HepG2 (cell line): ENCODE data around the gene SUN5.

Experiments used
- EP300 ChIP-seq, 3 experiments: sonication (generic) in 1 of 3; formaldehyde crosslinking in 1 of 3; IDR thresholded peaks; 2 replicates each; pipeline versions ENCODE4 v1.5.1 to v1.6.1; 2011 to 2020; ENCODE audit warnings: low read depth in 2 of 3, low read length in 2 of 3, borderline replicate concordance in 1 of 3, improper control_type of control experiment in 1 of 3, mild to moderate bottlenecking in 1 of 3, missing genetic modification reagents in 1 of 3, moderate library complexity in 1 of 3
- FOXA1 ChIP-seq, 2 experiments: fragments of 450-650 bp in 1 of 2; sonication (generic) in 1 of 2; formaldehyde crosslinking in 1 of 2; IDR thresholded peaks; 2 replicates each; pipeline versions ENCODE4 v1.4.0 to v1.6.1; 2016 to 2020; ENCODE audit warnings: missing genetic modification reagents in 1 of 2
- HNRNPK ChIP-seq: fragments of 200-400 bp; formaldehyde crosslinking; IDR thresholded peaks from 2 replicates; pipeline ENCODE4 v1.6.1; 2018; ENCODE audit warnings: low read length, low read depth, moderate library complexity, mild to moderate bottlenecking; ENCODE audit not compliant: poor library complexity, severe bottlenecking
- PHF5A ChIP-seq: IDR thresholded peaks from one replicate; pipeline ENCODE4 v1.6.1; 2018; ENCODE audit warnings: low read depth, missing genetic modification reagents; ENCODE audit not compliant: unreplicated experiment
- RXRB ChIP-seq: IDR thresholded peaks from 2 replicates; pipeline ENCODE4 v1.6.1; 2016; ENCODE audit warnings: borderline replicate concordance, missing genetic modification reagents, missing compliant biosample characterization
- SIN3A ChIP-seq: IDR thresholded peaks from 2 replicates; pipeline ENCODE4 v1.6.1; 2011; ENCODE audit warnings: low read depth, mild to moderate bottlenecking, control low read depth, low read length, borderline replicate concordance
- SMC3 ChIP-seq: IDR thresholded peaks from 2 replicates; pipeline ENCODE4 v1.6.1; 2011; ENCODE audit warnings: low read length, improper control_type of control experiment
- SRSF9 ChIP-seq: fragments of 200-400 bp; formaldehyde crosslinking; IDR thresholded peaks from 2 replicates; pipeline ENCODE4 v1.6.1; 2018; ENCODE audit warnings: borderline replicate concordance, mild to moderate bottlenecking, low read depth, low read length; ENCODE audit not compliant: insufficient read depth, poor library complexity, severe bottlenecking
- TF ChIP-seq, protein P1 (sequence below): IDR thresholded peaks from 2 replicates; pipeline ENCODE4 v1.4.0; 2020; ENCODE audit warnings: mild to moderate bottlenecking, missing genetic modification reagents
- TF ChIP-seq, protein P2 (sequence below): sonication (generic); formaldehyde crosslinking; IDR thresholded peaks from 2 replicates; pipeline ENCODE4 v1.5.0; 2020; ENCODE audit warnings: mild to moderate bottlenecking, missing genetic modification reagents, moderate library complexity
- TF ChIP-seq, protein P3 (sequence below): sonication (generic); formaldehyde crosslinking; IDR thresholded peaks from 2 replicates; pipeline ENCODE4 v1.5.0; 2020; ENCODE audit warnings: missing genetic modification reagents, mild to moderate bottlenecking, borderline replicate concordance
- TF ChIP-seq, protein P4 (sequence below): sonication (generic); formaldehyde crosslinking; IDR thresholded peaks from 2 replicates; pipeline ENCODE4 v1.8.0; 2022; ENCODE audit warnings: missing genetic modification reagents, mild to moderate bottlenecking, borderline replicate concordance
- TF ChIP-seq, protein P5 (sequence below): IDR thresholded peaks from 2 replicates; pipeline ENCODE4 v1.6.1; 2016; ENCODE audit warnings: missing compliant biosample characterization, missing genetic modification reagents, borderline replicate concordance

DNA sequence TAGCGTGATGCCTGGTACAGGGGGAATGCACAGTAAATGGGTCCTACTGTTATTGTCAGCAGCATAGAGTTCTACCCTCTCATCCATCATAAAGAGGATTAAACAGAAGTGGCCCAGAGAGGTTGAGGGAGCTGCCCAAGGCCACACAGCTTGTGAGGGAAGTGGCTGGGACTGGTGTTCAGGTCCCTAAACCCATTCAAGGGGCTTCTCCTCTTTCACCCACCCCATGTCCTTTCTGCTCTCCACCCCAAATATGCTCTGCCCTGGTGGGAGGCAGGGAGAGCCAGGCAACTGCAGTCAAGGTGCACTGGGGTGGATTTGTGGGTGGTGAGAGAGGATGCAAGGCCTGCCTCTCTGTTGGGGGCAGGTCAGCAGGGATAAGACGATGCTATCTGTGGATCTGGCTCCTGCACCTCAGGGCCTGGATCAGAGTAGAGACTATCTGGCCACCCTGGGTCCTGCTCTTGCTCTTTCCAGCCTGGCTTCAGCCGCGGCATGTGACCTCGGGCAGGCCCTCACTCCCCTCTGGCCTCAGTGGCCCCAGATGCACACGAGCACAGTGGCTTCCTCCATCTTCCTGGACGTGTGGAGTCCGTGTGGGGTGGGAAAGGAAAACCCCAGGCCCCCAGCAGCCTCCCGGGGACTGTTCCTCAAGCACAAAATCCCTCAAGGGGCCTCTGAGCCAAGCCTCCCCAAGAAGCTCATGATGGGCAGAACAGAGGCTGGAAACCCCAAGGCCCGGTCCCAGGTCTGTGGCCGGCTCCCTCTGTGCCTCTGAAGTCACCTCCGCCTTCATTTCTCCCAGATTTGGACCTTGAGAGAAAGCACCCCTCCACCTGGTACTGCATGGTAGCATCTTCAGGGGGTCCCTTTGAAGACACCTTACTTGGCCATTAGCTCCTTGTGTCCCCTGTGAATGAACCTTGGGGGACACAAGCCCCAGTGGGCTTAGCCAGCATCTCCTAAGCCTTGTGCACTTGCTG, 23.8 kb upstream of the SUN5 start:
- TF ChIP-seq FOXA1 (IDR thresholded peaks at IDR 0.05) (no peak), FOXA1 (CRISPR knock-in tag; IDR thresholded peaks at IDR 0.05) (no peak), PHF5A (CRISPR knock-in tag) (no peak), SIN3A (no peak), RXRB (CRISPR knock-in tag) (no peak), SMC3 (no peak), HNRNPK (no peak), SRSF9 (no peak), EP300 (IDR thresholded peaks at IDR 0.05; ENCODE audit: low read depth in 2 of 2, low read length in 2 of 2) (no peak), EP300 (CRISPR knock-in tag; IDR thresholded peaks at IDR 0.05; ENCODE audit: borderline replicate concordance) (no peak)
- TF ChIP-seq, protein P1, sequence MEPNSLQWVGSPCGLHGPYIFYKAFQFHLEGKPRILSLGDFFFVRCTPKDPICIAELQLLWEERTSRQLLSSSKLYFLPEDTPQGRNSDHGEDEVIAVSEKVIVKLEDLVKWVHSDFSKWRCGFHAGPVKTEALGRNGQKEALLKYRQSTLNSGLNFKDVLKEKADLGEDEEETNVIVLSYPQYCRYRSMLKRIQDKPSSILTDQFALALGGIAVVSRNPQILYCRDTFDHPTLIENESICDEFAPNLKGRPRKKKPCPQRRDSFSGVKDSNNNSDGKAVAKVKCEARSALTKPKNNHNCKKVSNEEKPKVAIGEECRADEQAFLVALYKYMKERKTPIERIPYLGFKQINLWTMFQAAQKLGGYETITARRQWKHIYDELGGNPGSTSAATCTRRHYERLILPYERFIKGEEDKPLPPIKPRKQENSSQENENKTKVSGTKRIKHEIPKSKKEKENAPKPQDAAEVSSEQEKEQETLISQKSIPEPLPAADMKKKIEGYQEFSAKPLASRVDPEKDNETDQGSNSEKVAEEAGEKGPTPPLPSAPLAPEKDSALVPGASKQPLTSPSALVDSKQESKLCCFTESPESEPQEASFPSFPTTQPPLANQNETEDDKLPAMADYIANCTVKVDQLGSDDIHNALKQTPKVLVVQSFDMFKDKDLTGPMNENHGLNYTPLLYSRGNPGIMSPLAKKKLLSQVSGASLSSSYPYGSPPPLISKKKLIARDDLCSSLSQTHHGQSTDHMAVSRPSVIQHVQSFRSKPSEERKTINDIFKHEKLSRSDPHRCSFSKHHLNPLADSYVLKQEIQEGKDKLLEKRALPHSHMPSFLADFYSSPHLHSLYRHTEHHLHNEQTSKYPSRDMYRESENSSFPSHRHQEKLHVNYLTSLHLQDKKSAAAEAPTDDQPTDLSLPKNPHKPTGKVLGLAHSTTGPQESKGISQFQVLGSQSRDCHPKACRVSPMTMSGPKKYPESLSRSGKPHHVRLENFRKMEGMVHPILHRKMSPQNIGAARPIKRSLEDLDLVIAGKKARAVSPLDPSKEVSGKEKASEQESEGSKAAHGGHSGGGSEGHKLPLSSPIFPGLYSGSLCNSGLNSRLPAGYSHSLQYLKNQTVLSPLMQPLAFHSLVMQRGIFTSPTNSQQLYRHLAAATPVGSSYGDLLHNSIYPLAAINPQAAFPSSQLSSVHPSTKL (CRISPR knock-in tag): no peak
- TF ChIP-seq, protein P2, sequence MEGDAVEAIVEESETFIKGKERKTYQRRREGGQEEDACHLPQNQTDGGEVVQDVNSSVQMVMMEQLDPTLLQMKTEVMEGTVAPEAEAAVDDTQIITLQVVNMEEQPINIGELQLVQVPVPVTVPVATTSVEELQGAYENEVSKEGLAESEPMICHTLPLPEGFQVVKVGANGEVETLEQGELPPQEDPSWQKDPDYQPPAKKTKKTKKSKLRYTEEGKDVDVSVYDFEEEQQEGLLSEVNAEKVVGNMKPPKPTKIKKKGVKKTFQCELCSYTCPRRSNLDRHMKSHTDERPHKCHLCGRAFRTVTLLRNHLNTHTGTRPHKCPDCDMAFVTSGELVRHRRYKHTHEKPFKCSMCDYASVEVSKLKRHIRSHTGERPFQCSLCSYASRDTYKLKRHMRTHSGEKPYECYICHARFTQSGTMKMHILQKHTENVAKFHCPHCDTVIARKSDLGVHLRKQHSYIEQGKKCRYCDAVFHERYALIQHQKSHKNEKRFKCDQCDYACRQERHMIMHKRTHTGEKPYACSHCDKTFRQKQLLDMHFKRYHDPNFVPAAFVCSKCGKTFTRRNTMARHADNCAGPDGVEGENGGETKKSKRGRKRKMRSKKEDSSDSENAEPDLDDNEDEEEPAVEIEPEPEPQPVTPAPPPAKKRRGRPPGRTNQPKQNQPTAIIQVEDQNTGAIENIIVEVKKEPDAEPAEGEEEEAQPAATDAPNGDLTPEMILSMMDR: no peak
- TF ChIP-seq, protein P3, sequence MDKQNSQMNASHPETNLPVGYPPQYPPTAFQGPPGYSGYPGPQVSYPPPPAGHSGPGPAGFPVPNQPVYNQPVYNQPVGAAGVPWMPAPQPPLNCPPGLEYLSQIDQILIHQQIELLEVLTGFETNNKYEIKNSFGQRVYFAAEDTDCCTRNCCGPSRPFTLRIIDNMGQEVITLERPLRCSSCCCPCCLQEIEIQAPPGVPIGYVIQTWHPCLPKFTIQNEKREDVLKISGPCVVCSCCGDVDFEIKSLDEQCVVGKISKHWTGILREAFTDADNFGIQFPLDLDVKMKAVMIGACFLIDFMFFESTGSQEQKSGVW (CRISPR knock-in tag): no peak
- TF ChIP-seq, protein P4, sequence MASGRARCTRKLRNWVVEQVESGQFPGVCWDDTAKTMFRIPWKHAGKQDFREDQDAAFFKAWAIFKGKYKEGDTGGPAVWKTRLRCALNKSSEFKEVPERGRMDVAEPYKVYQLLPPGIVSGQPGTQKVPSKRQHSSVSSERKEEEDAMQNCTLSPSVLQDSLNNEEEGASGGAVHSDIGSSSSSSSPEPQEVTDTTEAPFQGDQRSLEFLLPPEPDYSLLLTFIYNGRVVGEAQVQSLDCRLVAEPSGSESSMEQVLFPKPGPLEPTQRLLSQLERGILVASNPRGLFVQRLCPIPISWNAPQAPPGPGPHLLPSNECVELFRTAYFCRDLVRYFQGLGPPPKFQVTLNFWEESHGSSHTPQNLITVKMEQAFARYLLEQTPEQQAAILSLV (CRISPR knock-in tag): no peak
- TF ChIP-seq, protein P5, sequence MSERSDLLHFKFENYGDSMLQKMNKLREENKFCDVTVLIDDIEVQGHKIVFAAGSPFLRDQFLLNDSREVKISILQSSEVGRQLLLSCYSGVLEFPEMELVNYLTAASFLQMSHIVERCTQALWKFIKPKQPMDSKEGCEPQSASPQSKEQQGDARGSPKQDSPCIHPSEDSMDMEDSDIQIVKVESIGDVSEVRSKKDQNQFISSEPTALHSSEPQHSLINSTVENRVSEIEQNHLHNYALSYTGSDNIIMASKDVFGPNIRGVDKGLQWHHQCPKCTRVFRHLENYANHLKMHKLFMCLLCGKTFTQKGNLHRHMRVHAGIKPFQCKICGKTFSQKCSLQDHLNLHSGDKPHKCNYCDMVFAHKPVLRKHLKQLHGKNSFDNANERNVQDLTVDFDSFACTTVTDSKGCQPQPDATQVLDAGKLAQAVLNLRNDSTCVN (CRISPR knock-in tag): no peak
